Measurements from ENCODE around the gene CES3.

The CES3 gene

DNA sequence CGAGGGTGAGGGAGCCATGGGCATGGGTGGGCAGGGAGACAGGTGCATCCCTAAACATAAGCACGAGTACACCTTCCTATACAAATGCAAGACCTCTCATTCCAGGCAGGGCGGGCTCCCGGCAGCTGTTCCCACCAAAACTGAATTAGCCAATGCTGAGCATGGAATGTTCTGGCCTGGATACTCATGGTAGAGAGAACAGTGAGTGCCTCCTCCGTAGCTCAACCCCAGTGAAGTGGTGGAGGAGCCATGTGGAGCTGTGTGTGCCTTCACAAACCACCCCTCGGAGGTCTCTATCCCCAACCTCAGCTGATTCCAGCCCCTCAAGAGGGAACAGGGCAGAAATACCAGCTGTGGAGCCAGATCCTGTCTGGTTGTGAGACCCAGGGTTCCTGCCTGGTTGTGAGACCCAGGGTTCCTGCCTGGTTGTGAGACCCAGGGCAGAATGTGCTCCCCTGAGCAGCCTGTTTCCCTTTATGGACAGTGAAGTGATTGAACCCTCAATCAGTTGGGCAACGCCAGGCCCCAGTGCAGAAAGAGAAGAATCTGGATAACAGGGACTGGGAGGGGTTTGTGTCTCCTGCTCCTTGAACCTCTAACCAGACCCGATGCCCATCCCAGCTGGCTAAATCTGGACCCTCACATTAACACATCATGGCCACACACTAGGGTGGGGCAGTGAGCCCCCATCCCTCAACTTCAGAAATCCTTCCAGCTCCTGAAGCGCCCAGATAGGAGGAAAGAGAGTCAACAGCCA is 40.0 kb upstream of the CES3 start:
- no peak overlapping the region for H3K4me3 ChIP-seq (ENCODE audit: control insufficient read depth, low read depth, low read length)
- no peak for TF ChIP-seq CTCF (IDR thresholded peaks at IDR 0.05; ENCODE audit: control insufficient read depth, insufficient read depth, low read depth, low read length, missing control alignments)
- no peak for DNase-seq (ENCODE audit: low read depth)

DNA sequence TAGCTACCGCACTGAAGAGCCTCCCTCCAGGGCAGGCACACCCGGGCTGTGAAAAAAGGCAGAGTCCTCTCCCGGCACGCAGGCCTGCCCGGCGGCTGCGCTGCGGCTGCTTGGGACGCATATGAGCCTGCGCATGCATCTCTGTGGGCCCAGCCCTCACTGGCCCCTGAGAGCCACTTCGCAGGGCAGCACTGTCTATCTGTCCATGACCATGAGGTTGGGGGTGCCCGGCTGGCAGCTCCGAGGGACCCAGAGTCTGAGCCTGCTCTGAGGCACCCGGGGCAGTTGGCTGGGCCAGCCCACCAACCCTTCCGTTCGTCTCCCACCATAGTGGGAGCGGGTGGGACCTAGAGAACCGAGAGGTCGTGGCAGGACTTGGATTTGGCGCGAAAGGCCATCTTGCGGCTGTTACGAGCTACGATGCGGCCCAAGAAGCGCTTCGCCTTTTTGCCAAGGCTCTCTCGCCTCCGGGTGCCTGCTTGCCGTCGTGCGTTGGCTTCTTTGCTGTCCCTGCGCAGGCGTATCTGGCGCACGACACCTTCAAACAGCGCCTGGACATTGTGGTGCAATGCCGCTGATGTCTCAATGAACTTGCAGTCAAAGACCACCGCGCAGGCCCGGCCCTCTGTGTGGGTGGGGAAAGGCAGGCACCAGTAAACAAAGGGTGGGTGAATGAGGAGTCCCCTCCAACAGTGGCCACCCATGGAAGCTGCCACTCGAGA is 39.2 kb upstream of the CES3 start:
- DNase-seq (ENCODE audit: low read depth), result no peak
- TF ChIP-seq CTCF (IDR thresholded peaks at IDR 0.05; ENCODE audit: control insufficient read depth, insufficient read depth, low read depth, low read length, missing control alignments), result no peak
- H3K4me3 ChIP-seq (ENCODE audit: control insufficient read depth, low read depth, low read length), result no peak overlapping the region

DNA sequence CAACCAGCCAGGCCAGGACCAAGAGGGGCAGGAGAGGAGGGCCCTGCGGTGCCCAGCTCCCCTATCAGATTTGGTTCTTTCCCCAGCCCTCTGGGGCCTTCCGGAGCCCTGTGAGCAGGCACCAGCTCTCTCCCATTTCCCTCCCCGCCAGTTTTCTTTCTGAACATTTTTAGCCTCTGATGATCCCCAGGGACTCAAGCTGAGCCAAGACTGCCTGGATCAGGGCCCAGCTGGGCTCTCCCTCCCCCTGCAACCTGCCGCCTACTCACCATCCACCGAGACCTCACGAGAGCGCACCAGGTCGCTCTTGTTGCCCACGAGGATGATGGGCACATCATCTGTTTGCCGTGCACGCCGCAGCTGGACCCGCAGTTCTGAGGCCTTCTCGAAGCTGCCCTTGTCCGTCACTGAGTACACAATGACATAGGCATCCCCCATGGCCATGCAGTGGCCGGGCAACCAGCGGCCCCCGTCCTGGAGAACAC is 37.8 kb upstream of the CES3 start:
- H3K4me3 ChIP-seq (ENCODE audit: control insufficient read depth, low read depth, low read length), result no peak overlapping the region
- no peak for TF ChIP-seq CTCF (IDR thresholded peaks at IDR 0.05; ENCODE audit: control insufficient read depth, insufficient read depth, low read depth, low read length, missing control alignments)
- DNase-seq (ENCODE audit: low read depth), result no peak

DNA sequence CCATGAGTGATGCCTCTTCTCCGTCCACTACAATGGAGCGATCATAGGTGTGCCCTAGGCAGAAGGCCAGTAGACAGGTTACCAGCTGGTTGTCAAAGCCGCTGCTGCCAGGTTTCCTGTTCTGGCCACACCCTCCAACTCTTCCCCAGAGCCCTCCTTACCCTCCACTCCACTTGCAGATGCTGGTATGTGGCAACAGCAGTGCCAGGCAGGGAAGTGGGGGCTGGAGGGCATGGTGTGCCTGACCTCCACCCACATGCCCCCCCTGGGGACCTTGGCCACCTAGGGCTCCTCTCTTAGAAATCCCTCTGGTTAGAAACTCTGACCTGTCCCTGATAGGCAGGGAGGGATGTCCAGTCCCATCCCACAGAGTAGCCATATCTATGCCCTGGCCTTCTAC is 37.2 kb upstream of the CES3 start:
- no peak for DNase-seq (ENCODE audit: low read depth)
- H3K4me3 ChIP-seq (ENCODE audit: control insufficient read depth, low read depth, low read length), result no peak overlapping the region
- no peak for TF ChIP-seq CTCF (IDR thresholded peaks at IDR 0.05; ENCODE audit: control insufficient read depth, insufficient read depth, low read depth, low read length, missing control alignments)

GRCh38 chr16:66924527-66925321 is 36.3 kb upstream of the CES3 start:
- DNase-seq (ENCODE audit: low read depth), result no peak
- peak overlapping the region; percentile 32 for H3K4me3 ChIP-seq (ENCODE audit: control insufficient read depth, low read depth, low read length)
- TF ChIP-seq CTCF (IDR thresholded peaks at IDR 0.05; ENCODE audit: control insufficient read depth, insufficient read depth, low read depth, low read length, missing control alignments), result peak; percentile 18

DNA sequence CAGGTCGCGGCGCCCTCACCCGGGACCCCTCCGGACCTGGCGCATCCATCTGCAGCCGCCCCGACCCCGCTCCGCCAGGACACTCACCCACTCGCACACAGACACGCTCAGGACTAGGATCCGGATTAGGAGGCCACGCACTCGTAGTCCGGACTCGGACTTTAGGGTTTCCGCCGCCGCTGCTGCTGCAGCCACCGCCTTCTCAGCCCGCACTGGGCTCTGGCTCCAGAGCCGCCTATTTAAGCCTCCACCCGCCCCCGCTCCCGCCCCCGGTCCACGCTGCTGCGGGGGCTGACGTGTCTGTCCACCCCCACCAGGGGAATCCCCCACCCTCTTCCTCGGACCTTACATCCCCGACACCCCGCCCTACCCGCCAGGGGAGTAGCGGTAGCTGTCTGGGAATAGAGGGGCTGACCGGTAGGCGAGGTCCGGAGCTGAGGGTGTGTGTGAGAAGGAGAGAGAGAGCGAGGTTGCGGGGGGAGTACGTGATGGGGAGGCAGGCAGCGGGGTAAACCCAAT is 35.7 kb upstream of the CES3 start, which contains the start of gene RRAD:
RRAD (minus strand) TSS at position 214 of the 519 bp plus-strand sequence. CDS start 356 bp downstream, outside the sequence.
- H3K4me3 ChIP-seq (ENCODE audit: control insufficient read depth, low read depth, low read length), result peak within 1 kb of the TSS; percentile 32
- DNase-seq (ENCODE audit: low read depth), result no peak
- TF ChIP-seq CTCF (IDR thresholded peaks at IDR 0.05; ENCODE audit: control insufficient read depth, insufficient read depth, low read depth, low read length, missing control alignments), result no peak
